NCI-H446 (cell line): ENCODE results near the gene DLG2.

Source experiments
- DNase-seq, 2 experiments: peaks; one replicate each; lab custom pipeline; 2025; lab: John Stamatoyannopoulos, UW

DLG2 gene

DNA sequence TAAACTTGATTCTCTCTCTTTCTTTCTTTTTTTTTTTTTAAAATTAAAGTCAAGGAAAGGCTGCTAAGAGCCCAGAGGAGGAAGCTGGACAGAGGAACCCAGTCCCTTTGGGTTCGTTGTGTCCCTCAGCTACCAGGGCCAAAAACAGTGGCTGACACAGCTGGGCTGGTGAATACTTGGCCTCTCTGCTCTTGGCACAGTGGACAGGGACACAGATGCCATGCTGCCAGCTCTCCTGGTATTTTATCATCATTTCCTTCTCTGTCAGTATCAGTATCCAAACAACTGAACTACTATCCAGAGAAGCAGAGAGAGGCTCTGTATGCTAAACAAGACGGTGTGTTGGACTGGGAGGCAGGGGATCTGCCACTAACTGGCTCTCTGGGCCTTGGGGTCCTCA, 2217.3 kb downstream of the DLG2 start:
- no peak for DNase-seq

DNA sequence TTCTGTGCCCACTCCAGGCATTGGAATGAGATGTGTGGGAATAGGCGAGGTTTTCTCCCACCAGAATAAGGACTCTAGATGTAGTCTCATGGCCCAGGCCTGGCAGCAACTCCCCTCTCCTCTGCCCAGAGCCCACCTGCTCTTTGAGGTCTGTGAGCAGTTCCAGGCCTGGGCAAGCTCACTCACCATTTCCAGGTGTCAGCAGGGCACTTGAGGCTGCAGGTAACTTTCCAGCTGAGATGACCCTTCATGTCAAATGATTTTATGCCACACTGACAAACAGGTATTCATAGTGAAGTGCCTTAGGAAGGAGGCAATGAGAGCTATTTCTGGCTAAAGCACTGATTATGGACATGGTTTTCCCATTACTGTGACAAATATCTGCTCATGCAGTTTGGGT, 2217.7 kb downstream of the DLG2 start:
- no peak for DNase-seq

DNA sequence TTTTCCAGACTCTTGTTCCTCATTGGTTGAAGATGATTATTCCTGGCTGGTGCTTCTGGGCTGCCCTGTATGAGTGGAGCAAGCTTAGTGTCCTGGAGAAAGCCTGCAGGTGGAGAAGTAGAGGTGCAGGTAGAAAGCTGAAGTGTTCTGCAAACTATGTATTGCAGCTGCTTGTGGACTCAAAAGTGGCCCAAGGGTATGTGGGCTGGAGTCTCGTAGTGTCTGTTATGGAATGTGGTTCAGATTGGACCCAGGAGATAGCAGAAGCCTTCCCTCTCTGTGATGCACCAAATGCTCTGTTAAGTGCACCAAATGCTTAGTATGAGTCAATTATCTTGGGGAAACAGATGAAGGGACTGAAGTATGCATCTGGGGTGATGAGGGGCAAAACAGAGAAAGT, 2218.2 kb downstream of the DLG2 start:
- DNase-seq = no peak
